IPS DF 6.9 (cell line): ENCODE data around the gene RPS19.

Source experiments
- DNase-seq: peaks from one replicate; pipeline ENCODE4 v3.0.0-alpha.2; 2013; ENCODE audit warnings: low read depth, low spot score
- H3K27ac ChIP-seq: one replicate; pipeline ENCODE4 v1.5.1; 2013; ENCODE audit warnings: low read length, control low read depth
- H3K27me3 ChIP-seq: 2 replicates; pipeline ENCODE4 v1.6.1; 2013; ENCODE audit warnings: mild to moderate bottlenecking, low read length; ENCODE audit not compliant: control insufficient read depth, insufficient read depth
- H3K36me3 ChIP-seq: 2 replicates; pipeline ENCODE4 v1.6.1; 2013; ENCODE audit warnings: low read length; ENCODE audit not compliant: control insufficient read depth, insufficient read depth
- H3K4me1 ChIP-seq: 2 replicates; pipeline ENCODE4 v1.6.1; 2013; ENCODE audit warnings: low read length; ENCODE audit not compliant: control insufficient read depth, insufficient read depth
- H3K4me3 ChIP-seq: 2 replicates; pipeline ENCODE4 v1.5.1; 2013; ENCODE audit warnings: mild to moderate bottlenecking, low read length
- H3K9me3 ChIP-seq: 2 replicates; pipeline ENCODE4 v1.6.1; 2013; ENCODE audit warnings: low read length, inconsistent platforms; ENCODE audit not compliant: control insufficient read depth, insufficient read depth
- WGBS: extraction: QIAGEN DNeasy Blood & Tissue Kit; methylation state at CpG from one replicate; pipeline ENCODE4 v1.1.7; 2013; ENCODE audit warnings: mixed read lengths, missing lambda C conversion rate; ENCODE audit not compliant: insufficient read length, insufficient coverage; 5-methylcytosine and 5-hydroxymethylcytosine counted together

RPS19 gene

DNA sequence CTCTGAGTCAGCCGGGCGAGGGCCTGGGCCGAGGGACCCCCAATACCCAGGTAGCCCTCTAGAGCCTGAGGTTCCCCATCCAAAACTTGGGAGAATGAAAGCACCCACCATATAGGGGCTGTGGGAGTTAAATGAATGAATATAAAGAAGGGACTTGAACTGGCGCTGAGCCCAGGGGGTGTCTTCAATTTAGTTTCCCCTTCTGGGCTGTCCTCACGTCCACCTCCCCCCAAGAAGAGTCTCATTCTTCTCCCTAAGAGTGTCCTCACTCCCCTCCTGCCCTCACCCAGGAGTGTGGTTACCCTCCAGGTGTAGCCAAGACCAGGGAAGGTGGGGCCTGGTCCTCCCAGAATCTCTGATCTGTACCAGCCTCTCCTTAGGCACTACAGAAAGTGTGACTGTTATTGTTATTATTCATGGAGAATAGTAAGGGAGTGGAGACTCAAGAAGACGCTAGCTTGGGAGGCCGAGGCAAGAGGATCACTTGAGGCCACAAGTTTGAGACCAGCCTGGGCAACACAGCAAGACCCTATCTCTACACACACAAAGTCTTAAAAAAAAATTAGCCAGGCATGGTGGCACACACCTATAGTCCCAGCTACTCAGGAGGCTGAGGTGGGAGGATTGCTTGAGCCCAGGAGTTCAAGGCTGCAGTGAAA is 19.7 kb downstream of the RPS19 start:
- Histone ChIP-seq H3K36me3 (no peaks in the 10 kb centered on the region; the same call in 1 of the 2 replicates), H3K27me3 (no peaks in the 10 kb centered on the region; the same call in 1 of the 2 replicates), H3K4me3 (no peak overlapping the region), H3K4me1 (no peaks in the 10 kb centered on the region), H3K9me3 (no peaks in the 10 kb centered on the region), H3K27ac (no peak overlapping the region)
- no CpG with 5 or more reads among the region's 7 CpGs for WGBS
- no peak for DNase-seq

DNA sequence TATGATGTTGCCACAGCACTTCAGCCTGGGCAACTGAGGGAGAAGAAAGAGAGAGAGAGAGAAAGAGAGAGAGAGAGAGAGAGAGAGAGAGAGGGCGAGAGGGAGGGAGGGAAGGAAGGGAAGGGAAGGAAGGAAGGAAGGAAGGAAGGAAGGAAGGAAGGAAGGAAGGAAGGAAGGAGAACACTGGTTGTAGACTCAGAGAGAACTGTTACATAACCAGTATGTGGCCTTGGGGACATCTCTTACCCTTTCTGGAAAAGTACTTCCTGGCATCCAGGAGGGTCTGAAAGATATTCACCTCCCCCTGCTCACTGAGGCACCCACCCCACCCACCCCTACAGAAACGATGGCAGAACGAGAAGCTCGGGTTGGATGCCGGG is 20.3 kb downstream of the RPS19 start:
- WGBS, result no CpG with 5 or more reads among the region's 5 CpGs
- H3K4me3 ChIP-seq, result no peak overlapping the region

DNA sequence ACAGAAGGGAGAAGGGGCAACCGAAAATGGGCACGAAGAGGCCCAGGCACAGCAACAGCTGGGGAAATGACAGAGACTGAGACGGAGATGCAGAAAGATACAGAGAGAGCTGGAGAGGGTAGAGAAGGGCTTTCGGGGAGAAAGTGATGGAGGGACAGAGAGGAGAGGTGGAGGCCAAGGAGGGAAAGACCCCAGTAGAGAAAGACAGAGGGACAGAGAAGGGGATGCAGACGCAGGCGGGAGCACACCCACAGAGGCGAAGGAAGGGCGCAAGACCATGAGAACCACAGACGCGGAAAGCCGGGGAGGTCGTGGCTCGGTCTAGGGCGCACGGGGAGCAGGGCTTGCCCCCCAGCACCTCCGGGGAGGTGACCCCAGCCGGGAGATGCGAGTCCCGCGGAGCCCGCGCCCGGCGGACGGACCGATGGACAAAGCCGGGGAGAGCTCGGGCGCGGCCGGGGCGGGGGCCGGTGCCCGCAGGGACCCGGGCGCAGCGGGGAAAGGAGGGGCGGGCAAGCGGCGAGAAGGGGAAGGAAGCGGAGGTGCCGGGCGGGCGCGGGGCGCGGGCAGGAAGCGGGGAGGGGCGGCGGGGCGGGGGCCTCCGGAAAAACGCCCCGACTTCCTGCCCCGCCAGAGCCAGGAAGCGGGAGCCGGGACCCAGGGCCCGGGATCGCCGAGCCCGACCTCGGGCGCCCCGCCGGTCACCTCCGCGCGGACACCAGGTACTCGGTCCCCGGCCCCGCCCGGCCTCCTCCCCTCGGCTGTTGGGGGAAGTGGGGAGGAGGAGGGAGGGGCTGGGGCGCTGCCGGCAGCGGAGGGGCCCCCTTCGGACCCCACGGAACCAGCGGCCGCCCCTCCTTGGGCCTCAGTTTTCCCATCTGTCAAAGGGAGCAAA is 22.8 kb downstream of the RPS19 start, which contains the start of gene ARHGEF1:
TSS of gene ARHGEF1 (plus strand) at position 617 of the 895 bp plus-strand sequence. CDS start 4,899 bp downstream, outside the sequence.
- Histone ChIP-seq H3K27ac (no peak within 1 kb of the TSS), H3K4me3 (peak within 1 kb of the TSS; percentile 57), H3K27me3 (no peaks in the 10 kb centered on the region; the same call in 1 of the 2 replicates), H3K9me3 (no peaks in the 10 kb centered on the region), H3K4me1 (peaks cover 4% of the 10 kb centered on the region; the same call in 1 of the 2 replicates), H3K36me3 (no peaks in the 10 kb centered on the region; the same call in 1 of the 2 replicates)
- WGBS, result no CpG with 5 or more reads among the region's 80 CpGs
- no peak for DNase-seq

More for the DNA sequence above, 20.3 kb downstream of the RPS19 start:
- no peaks in the 10 kb centered on the region; the same call in 1 of the 2 replicates for H3K36me3 ChIP-seq
- no peaks in the 10 kb centered on the region for H3K9me3 ChIP-seq
- no peaks in the 10 kb centered on the region; the same call in 1 of the 2 replicates for H3K27me3 ChIP-seq
- no peaks in the 10 kb centered on the region for H3K4me1 ChIP-seq
- no peak for DNase-seq
- no peak overlapping the region for H3K27ac ChIP-seq

DNA sequence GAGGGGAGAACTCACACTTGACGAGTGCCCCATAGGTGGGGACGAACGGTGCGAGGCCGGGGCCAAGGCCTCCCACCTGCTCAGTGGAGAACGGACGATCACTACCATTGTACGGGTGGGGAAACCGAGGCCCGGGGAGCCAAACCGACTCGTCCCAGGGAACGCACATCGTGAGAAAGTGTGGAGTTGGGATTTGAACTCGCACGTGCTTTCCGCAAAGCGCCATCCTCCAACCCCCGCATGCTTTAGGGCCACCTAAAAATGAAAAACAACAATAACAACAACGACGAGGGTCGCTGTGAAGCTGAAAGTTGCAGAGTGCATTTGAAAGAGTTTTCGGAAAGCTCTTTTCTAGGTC is 23.4 kb downstream of the RPS19 start:
- WGBS, result no CpG with 5 or more reads among the region's 23 CpGs
- Histone ChIP-seq H3K27ac (no peak overlapping the region), H3K9me3 (no peaks in the 10 kb centered on the region), H3K27me3 (no peaks in the 10 kb centered on the region; the same call in 1 of the 2 replicates), H3K4me1 (peaks cover 8% of the 10 kb centered on the region), H3K36me3 (no peaks in the 10 kb centered on the region; the same call in 1 of the 2 replicates), H3K4me3 (peak overlapping the region; percentile 57)
- no peak for DNase-seq

DNA sequence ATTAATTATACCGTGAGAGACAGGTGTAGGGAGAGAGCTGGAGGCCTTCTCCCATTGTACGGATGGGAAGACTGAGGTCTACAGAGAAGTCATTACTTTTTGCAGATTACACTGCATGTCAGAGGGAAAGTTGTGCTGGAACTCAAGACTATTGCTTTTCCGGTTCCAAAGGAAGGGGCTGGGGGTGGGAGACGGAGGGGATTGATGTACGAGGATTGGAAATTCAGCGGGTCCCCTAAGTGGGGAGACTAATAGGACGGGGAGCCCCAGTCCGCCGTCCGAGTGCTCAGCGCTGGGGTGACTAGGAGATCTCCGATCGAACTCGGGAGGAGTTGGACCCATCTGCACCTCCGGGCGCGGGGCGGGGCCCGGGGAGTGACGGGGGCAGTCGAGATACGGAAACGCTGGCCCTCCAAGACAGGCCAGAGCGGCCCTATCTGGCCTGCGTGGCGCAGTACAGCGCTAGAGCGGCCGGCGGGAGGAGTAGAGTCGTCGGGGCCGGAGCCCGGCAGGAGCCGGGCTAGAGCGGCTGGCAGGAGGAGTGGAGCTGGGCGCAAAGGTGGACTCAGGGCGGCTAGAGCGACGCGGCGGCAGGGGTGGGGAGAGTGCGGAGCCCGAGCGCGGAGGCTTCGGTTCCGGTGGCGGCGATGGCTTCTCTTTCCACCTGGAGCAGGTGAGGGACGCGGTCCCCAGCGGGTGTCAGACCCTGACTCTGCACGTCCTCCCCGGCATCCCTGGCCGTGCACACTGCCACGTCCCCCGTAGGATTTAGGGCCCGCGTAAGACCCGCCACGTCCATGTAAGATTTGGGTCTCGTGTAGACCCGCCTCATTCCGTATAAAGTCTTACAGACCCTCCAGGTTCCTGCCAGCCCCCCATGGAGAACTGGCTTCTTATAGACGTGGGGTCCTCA is 24.0 kb downstream of the RPS19 start:
- Histone ChIP-seq H3K27me3 (no peaks in the 10 kb centered on the region; the same call in 1 of the 2 replicates), H3K4me1 (peaks cover 8% of the 10 kb centered on the region), H3K36me3 (no peaks in the 10 kb centered on the region; the same call in 1 of the 2 replicates), H3K4me3 (peak overlapping the region; percentile 94), H3K27ac (no peak overlapping the region), H3K9me3 (no peaks in the 10 kb centered on the region)
- peak; percentile 91 for DNase-seq
- no CpG with 5 or more reads among the region's 66 CpGs for WGBS

DNA sequence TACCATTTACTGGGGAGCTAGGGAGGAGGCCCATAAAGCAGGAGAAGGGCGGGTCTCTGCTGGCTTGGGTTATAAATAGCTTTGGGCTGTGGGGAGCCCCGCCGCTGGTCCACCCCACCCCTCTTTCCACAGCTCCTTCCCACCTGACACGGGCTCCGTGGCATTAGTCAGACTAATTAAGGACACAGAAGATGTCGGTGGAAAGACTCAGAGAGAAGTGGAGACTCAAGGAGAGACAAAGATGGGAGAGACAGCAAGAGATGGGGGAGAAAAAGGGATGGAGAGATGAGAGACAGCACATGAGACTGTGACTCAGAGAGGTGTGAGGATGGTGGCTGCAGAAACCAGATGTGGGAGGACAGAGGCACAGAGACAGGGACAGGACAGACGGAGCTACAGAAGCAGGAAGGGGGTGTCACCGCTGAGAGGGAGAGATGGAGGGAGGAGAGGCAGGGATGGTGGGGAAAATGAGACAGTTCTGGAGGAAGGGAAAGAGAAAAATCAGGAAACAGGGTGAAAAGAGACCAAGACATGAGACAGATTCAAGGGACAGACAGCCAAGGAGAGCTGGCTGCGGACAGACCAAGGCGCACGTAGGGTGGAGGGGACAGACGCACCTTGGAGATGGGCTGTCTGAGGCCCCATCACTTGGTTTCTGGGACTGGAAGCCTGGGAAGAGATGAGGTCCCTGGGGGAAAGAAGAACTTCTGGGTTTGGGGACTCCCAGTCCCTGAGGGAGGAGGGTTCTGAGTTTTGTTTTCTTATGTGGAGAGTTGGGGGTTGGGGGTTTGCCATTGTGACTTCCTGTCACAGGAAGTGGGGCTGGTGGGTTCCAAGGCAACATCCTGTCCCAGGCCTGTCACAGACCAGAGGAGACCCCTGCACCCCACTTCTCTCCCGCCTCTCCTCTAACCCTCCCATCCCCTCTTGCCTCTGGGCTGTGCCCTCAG is 27.0 kb downstream of the RPS19 start:
- Histone ChIP-seq H3K27ac (no peak overlapping the region), H3K9me3 (no peaks in the 10 kb centered on the region), H3K4me3 (no peak overlapping the region), H3K27me3 (no peaks in the 10 kb centered on the region; the same call in 1 of the 2 replicates), H3K4me1 (peaks cover 8% of the 10 kb centered on the region), H3K36me3 (peaks cover under 1% of the 10 kb centered on the region; the same call in 1 of the 2 replicates)
- WGBS, result no CpG with 5 or more reads among the region's 13 CpGs
- DNase-seq, result no peak

DNA sequence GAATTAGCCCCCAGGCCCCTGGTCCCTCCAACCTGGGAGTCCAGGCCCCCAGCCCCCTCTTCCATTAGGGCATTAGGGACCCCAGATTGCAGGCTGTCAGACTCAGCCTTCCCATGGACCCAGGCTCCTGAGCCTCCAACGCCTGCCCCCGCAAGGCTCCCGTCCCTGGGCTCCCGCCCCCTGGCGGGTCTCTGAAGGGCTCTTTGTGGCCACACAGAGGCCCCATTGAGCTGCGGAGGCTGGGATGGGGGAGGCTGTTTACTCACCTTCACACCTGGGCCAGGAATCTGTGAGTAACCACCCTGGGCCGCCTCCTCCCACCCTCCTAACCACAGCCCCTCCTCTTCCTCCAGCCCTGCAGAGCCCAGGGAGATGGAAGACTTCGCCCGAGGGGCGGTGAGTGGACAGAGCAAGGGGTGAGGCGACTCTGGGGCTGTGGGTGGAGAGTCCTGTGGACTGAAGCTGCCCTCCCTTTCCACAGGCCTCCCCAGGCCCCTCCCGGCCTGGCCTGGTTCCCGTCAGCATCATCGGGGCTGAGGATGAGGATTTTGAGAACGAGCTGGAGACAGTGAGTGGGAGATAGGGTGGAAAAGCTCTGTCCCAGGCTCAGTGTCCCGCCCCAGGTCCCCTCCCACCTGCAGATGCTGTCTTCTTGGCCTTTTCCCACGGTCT is 27.8 kb downstream of the RPS19 start:
- Histone ChIP-seq H3K27me3 (no peaks in the 10 kb centered on the region), H3K4me1 (peaks cover 10% of the 10 kb centered on the region), H3K36me3 (peaks cover 2% of the 10 kb centered on the region; the same call in 1 of the 2 replicates), H3K4me3 (no peak overlapping the region), H3K9me3 (no peaks in the 10 kb centered on the region), H3K27ac (no peak overlapping the region)
- WGBS, result no CpG with 5 or more reads among the region's 17 CpGs
- no peak for DNase-seq

DNA sequence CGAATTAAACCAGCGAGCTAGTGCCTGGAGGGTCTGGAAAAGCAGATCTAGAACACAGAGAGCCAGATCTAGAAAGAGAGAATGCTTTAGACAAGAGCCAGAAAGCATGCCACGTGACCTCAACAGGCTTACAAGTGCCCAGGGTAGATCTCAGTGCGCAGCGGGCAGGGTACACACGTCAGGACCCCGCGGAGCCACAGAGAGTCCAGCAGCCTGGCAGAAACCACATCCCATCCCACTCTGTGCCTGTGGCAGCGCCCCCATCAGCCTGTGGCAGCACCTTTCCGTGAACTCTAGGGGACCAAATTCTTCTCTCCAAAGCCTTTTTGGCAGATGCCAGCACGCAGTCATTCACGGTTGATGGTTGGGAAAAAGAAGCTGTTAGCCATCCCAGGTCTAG is 28.9 kb downstream of the RPS19 start:
- Histone ChIP-seq H3K27me3 (no peaks in the 10 kb centered on the region), H3K27ac (no peak overlapping the region), H3K9me3 (no peaks in the 10 kb centered on the region), H3K4me1 (peaks cover 10% of the 10 kb centered on the region), H3K4me3 (no peak overlapping the region), H3K36me3 (peaks cover 2% of the 10 kb centered on the region; the same call in 1 of the 2 replicates)
- whole genome bisulfite sequencing, result no CpG with 5 or more reads among the region's 12 CpGs
- DNase-seq, result no peak

DNA sequence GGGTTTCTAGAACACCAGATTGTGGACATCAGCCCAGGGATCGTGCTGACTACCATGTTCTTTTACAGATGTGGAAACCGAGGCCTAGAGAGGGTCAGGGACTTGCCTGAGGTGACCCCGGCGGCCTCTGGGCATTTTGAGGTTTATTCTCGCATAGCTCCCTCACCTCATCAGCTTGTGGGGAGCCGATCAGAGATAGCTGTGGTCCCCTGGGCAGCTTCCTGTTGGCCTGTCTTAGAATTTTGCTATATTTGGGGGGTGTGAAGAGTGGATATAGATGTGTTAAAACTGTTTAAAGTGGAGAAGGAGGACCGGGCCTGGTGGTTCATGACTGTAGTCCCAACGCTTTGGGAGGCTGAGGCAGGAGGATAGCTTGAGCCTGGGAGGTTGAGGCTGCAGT is 29.8 kb downstream of the RPS19 start:
- H3K27me3 ChIP-seq, result no peaks in the 10 kb centered on the region
- no peak for DNase-seq
- H3K27ac ChIP-seq, result no peak overlapping the region
- no peak overlapping the region for H3K4me3 ChIP-seq
- peaks cover 10% of the 10 kb centered on the region for H3K4me1 ChIP-seq
- no peaks in the 10 kb centered on the region for H3K9me3 ChIP-seq
- no CpG with 5 or more reads among the region's 8 CpGs for WGBS
- peaks cover 2% of the 10 kb centered on the region; the same call in 1 of the 2 replicates for H3K36me3 ChIP-seq
